ENCODE data around the gene KATNAL1.

The KATNAL1 gene

DNA sequence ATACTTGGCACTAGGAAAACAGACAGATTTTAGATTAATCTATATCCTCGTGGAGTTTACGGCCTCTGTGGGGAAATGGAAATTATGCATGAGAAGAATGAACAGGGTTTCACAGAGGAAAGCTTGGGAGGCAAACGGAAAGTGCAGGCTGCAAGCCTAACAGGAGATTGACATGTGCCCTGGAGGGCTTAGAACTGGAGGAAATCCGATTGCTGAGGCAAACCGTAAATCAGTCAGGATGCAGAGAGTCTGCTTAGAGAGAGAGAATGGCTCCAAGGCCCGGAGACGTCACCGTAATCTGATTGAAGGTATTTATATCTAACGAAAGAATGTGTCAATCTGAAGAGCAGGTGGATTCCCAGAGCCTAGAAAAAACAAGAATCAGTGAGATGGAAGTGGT, 143.2 kb downstream of the KATNAL1 start:
- no peak for DNase-seq (ENCODE audit: low read depth in 2 of 2)

DNA sequence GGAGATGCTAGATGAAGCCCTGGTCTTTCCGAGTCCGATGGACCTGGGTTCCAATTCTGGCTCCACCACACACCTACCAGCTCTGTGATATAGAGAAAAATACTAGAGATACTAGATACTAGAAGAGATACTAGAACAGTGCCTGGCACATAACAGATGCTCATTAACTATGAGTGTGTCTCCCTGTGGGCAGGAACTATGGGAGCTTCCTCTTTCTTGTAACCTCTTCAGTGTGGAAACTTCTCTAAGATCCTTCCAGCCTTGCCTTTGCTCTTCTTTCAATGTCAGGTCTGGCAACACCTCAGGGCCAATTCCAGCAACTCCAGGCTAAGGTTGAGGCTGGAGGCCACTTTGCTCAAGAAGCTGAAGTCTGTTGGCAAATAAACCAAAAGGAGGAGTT, 143.9 kb downstream of the KATNAL1 start:
- DNase-seq (ENCODE audit: low read depth in 2 of 2), result no peak

DNA sequence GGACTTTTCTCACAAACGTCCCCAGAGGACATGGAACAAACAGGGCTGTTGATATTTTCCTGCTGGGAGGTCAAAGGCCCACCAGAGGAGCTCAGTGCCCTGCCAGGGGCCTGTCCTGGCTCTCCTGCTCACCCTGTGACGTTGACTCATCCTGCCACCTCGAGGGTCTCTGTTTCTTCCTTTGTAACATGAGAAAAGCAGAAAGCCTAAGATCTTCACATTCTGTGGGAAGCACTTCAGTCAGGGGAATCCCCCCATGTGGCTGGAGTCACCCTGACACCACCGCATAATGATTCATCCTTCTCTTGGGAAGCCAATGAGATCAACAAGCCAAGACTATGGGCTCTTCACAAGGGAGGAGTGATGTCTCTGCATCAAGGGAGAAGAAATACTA, 147.9 kb downstream of the KATNAL1 start:
- DNase-seq (ENCODE audit: low read depth in 2 of 2), result peak; percentile 44 to 65

DNA sequence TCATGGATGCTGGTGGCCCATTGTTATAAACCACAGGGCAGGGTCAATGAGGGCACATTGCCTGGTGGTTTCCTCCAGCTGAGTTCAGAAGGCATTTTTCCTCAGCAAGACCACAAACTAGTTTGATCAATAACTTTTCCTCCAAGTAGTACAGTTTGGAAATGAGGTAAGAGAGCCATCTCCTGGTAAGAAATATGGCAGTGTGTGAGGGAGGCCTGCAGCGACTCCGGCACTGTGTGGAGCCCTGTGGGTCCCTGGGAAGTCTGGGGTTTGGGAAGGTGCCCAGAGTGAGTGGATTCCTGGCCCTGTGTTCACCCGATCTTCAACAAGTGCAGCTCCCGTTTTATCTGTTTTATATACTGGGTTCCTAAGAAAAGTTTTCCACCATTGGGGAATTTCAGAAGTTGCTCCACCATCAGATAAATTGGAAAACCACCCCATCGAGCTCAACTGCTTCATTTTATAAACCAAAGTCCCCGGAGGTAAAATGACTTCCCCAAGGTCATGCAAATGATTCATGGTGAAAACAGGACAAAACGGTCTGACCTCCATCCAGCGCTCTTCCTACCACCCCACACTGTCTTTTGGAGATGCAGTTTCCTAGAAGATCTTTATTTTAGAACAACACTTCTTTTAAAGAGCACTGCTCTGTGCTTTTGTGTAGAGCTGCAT, 148.4 kb downstream of the KATNAL1 start:
- no peak for DNase-seq (ENCODE audit: low read depth in 2 of 2)

DNA sequence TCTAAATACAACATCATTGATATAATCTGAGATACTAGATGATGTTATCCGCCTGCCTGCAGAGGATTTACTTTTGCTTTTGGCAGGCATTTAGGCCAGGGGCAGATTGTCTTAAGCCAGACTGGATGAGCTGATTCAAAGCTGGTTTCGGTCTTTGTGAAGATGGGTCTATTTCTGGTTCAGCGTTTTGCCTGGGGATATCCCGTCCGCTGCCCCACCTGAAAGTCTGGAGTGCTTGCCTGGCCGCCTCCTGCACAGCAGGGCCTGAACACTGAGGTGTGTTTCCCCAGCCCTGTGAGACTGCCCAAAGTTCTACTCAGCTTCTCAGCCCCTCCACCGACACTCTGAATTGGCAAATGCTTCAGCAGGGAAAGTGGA, 149.7 kb downstream of the KATNAL1 start:
- DNase-seq (ENCODE audit: low read depth in 2 of 2), result no peak

DNA sequence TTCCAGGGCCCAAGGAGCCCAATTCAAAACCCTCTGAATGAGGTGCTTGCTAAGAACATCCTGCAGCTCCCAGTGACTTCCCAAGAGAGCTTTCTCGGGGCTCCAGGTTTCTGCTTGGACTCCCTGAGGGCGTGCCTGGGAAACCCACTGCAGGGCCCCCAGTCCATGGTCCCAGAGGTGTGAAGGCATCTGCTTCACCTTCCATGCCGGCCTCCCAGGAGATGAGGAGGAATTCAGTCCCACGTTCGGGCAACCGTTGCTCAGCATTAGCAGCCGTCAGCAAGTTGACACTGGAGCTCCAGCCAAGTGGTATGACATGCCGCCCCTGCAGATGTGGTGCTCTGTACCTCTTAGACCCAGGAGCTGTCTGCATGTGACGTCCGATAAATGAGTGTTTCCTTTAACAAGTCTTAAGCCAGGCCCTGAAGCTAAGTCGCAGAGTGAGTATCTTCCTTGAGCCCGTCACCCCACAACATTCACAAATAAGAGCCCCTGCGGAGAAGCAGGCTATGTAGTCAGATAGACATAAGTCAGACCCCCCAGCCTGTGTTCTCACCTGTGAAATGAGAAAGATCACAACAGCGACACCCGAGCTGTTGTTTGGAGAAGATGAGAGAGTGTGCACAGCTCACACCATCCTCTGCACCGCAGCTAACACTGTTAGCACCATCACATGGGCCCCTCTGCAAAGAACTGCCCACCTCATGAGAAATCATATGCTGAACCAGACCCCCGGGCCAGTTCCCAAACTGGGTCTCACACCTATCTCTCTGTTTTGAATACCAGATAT, 150.3 kb downstream of the KATNAL1 start:
- DNase-seq (ENCODE audit: low read depth in 2 of 2), result no peak

DNA sequence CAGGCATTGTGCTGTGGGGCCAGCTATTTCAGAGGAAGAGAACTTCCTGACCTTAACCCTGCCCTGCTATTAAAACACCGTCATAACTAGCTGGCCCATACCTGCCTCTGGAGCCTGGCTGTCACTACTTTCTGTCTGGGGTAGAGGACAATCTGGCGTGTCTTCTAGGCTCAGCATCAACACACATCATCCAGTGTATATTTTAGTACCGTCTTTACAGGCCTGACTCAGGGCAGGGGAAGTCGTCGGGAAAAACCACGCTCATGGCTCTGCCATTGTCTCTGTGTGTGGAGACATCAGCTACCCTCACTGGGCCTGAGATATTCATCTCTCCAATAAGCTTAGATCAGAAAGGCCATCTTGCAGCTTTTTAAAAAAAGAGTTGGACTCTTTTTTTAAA, 151.1 kb downstream of the KATNAL1 start:
- no peak for DNase-seq (ENCODE audit: low read depth in 2 of 2)

DNA sequence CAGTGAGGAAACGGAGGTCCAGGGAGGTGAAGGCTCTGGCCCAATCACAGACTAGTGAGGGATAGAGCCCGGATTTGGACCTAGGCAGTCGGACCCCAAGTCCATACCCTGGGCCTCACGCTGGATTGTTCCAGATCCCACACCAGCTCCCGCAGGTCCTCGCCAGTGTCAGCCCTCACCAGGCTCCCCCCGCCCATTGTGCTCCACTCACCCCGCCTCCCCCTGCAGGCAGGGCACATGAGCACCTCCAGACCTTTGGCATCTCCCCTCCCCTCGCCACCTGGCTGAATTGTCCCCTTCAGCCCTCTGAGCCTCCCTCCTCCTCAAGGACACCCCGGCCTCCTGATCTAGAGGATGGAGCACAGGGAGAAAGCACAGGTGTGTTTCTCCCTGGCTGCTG, 152.4 kb downstream of the KATNAL1 start:
- DNase-seq (ENCODE audit: low read depth in 2 of 2), result no peak

DNA sequence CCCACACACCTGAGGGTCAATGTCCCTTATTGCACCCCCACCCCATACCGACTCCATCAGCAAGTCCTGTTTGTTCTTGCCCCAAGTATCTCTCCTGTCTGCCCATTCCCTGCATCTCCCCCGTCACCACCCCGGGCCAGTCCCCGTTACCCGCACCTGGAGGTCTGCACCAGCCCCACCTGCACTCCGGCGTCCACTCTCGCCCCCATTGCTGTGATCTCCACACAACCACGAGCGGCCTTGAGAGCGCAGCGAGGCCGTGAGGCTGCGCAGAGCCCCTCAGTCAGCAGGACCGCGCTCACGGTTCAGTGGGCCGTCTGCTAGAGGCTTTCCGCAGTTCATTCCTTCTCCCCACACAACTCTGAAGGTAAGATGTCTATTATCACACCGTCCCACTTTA, 152.8 kb downstream of the KATNAL1 start:
- no peak for DNase-seq (ENCODE audit: low read depth in 2 of 2)

DNA sequence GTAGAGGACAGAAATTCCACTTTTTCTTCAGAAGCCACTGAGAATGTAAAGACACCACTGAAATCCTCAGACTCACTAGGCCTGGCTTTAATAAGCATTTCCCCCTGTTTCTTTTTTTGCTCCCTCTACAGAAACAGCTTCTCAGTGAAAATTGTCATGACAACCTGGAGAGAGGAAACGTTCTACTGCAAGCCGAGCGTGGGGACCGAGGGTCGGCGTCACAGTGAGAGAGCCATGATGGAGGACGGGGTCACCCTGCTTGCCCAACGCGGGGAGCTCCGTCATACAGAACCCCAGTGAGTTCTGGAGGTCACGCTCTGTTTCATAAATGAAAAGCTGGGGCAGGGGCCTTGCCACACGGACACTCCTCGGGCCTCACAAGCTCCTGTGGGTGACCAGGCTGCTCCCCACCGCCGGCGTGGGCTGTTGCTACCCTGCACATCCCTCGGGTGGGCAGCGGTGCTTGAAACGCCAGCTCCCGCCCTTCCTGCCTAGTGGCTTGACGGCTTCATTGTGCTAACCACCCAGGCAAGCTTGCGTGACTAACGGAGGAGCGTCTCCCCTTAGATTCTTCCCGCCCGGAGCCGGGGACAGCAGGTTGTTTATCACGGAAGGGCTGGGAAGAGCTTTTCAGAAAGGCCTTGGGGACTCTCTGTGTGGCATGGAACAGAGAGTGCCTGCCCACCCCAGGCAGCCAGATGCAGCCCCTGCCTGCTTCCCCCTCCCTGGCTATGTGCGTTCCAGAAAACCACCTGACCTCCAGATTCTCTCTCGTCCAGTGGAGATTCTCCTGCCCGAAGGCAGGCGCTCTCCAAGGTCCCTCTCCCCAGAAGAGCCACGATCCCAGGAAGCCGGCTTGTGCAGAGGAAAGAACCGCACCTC, 153.6 kb downstream of the KATNAL1 start:
- no peak for DNase-seq (ENCODE audit: low read depth in 2 of 2)
